Measurements from ENCODE around the gene ZP4.

ZP4 gene

DNA sequence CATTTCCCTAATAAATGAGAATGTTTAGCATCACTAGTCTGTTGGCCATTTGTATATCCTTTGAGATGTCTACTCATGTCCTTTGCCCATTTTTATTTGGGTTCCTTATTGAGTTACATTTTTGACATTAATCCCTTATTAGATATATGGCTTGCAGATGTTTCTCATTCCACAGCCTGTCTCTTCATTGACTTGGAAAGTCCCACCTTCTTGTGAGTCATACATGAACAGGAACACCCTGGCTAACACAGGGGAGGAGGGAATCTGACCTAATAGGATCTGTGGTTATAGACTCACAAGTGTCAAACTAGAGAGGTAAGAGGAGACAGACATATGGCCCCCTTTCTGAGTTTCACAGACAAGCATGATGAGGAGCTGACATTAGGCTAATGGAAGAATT lies 11.5 kb downstream of the ZP4 start:
- TF ChIP-seq, protein P1, sequence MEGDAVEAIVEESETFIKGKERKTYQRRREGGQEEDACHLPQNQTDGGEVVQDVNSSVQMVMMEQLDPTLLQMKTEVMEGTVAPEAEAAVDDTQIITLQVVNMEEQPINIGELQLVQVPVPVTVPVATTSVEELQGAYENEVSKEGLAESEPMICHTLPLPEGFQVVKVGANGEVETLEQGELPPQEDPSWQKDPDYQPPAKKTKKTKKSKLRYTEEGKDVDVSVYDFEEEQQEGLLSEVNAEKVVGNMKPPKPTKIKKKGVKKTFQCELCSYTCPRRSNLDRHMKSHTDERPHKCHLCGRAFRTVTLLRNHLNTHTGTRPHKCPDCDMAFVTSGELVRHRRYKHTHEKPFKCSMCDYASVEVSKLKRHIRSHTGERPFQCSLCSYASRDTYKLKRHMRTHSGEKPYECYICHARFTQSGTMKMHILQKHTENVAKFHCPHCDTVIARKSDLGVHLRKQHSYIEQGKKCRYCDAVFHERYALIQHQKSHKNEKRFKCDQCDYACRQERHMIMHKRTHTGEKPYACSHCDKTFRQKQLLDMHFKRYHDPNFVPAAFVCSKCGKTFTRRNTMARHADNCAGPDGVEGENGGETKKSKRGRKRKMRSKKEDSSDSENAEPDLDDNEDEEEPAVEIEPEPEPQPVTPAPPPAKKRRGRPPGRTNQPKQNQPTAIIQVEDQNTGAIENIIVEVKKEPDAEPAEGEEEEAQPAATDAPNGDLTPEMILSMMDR (IDR thresholded peaks at IDR 0.05; ENCODE audit: borderline replicate concordance, insufficient read depth, low read depth, low read length) = no peak
- no peak overlapping the region for H3K4me3 ChIP-seq (ENCODE audit: low read depth, low read length)

DNA sequence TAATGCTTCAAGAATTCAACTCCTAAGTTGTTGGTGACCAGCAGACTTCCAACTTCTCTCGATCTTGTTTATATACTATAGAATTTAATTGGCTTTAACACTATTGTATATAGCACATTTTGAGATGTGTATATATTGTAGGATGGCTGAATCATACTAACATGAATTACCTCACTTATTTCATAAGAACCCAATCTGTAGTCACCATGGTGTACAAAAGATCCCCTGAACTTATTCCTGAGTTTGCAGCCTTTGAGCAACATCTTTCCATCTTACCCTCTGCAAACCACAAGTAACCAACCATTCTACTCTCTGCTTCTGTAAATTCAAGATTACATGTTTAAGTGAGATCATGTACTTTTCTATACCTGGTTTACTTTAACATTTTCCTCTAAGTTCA lies 12.3 kb downstream of the ZP4 start:
- TF ChIP-seq, protein P1 (IDR thresholded peaks at IDR 0.05; ENCODE audit: borderline replicate concordance, insufficient read depth, low read depth, low read length) = no peak
- no peak overlapping the region for H3K4me3 ChIP-seq (ENCODE audit: low read depth, low read length)

DNA sequence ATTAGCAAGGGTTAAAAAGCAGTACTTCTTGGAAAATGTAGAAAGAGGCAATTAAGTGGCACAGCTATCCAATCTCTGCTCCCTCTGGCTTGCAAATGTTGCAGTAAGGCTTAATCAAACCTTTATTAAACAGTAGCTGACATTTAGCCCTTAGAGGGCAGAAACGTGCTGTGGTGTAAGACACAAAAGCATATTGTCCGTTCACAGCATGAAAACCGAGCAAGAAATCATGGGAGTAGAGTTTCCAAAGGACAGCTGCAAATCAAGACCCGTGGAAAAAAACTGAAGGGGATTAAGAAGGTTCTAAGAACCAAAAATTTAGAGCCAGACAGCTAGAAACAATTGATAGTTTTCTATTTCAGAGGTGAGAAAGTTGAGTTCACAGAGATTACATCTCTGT lies 13.1 kb downstream of the ZP4 start:
- H3K4me3 ChIP-seq (ENCODE audit: low read depth, low read length) = no peak overlapping the region
- TF ChIP-seq, protein P1 (IDR thresholded peaks at IDR 0.05; ENCODE audit: borderline replicate concordance, insufficient read depth, low read depth, low read length) = no peak

DNA sequence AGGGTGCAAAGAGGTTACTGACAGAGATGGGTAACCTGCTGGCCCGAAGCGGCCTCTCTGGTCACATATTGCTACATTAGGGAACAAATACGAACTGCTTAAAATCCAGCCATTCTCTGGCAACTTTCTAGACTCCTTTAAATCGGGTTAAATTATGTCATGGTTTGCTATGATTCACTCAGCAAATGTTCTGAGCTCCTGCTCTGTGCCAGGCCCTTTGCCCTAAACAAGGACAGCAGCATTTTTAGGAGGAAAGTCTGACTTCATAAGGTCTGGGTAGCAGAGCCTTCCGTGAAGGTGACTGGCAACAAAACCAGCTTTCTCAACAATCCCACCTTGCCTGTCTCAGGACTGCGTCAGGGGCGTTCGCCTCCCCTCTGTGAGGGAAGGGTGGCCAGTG lies 15.4 kb downstream of the ZP4 start:
- no peak overlapping the region for H3K4me3 ChIP-seq (ENCODE audit: low read depth, low read length)
- TF ChIP-seq, protein P1 (IDR thresholded peaks at IDR 0.05; ENCODE audit: borderline replicate concordance, insufficient read depth, low read depth, low read length) = no peak

DNA sequence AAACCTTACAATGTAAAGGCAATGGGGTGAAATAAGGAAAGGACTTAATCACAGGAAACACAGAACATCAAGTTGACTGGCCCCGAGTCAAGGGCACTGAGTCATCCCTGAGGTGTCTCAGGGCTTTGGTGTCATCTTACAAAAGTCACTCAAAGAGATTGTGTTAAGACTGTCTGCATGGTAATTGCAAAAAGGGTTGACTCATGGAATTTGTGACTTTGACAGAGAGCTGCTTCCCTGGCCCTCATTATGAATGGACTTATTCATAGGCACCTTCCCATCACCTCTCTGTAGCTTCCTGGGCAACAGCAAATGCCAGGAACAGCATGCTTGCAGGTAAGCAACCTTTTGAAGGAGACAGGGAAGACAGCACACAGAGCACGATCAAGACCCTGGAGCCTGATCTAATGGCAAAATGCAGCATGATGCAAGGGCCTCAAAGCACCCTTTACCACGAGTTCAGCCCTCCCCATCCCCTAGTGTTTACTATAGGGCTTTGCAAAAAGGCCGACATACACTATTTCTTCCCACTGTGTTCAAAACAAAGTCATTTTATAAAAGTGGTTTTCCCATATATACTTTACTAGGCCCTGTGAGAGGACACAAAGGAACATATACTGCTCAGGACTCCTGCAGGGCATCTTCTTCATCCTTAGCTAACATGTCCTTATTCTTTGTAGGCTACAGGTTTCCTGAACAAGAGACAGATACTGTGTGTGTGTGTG lies 17.1 kb downstream of the ZP4 start:
- H3K4me3 ChIP-seq (ENCODE audit: low read depth, low read length) = no peak overlapping the region
- TF ChIP-seq, protein P1 (IDR thresholded peaks at IDR 0.05; ENCODE audit: borderline replicate concordance, insufficient read depth, low read depth, low read length) = no peak

DNA sequence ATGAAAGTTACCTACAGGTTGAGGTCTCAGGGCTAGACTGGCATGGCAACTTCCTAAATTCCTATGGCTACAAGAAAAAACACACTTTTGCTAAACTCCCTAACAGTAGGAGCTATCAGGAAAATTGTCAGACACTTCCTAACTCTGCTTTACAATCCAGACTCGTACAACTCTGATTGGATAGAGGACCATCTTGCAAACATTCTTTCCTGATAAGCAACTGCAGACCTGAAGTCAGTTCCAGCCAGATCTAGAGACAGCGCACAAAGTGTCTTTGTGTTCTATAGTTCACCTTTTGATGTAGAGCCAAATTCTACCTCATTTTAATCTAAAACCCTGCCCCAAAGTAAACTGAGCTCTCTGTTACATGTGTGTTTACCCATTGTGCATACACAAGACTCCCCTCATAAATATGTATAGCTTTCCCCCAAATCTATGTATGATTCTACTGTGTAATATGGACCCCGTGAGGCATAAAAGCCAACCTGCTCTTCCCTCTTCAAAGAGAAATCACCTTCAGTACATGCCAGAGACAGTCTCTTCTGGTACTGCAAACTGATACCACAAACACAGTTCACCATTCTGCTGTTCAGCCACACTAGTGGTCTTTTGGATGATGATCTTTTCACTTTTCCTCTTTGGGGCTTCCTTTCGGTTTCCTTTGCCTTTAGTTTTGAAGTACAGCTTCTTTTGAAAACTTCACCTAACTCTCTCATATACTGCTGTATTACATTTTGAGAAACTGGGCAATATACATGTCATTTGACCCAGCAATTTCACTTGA lies 21.7 kb downstream of the ZP4 start:
- no peak overlapping the region for H3K4me3 ChIP-seq (ENCODE audit: low read depth, low read length)
- TF ChIP-seq, protein P1 (IDR thresholded peaks at IDR 0.05; ENCODE audit: borderline replicate concordance, insufficient read depth, low read depth, low read length) = no peak
